HG03432 (cell line): ENCODE results near the gene TM7SF2.
"Not testable (repeated sequence)": the region's sequence is repeated elsewhere in the genome, so short reads cannot be mapped to it uniquely, and the experiment has no call there.

Experiments used
- ATAC-seq: cut with Tn5 transposase; IDR thresholded peaks from one replicate; pipeline ENCODE4 v1.9.1; 2021; ENCODE audit warnings: mild to moderate bottlenecking, moderate library complexity; ENCODE audit not compliant: unreplicated experiment

Gene TM7SF2

DNA sequence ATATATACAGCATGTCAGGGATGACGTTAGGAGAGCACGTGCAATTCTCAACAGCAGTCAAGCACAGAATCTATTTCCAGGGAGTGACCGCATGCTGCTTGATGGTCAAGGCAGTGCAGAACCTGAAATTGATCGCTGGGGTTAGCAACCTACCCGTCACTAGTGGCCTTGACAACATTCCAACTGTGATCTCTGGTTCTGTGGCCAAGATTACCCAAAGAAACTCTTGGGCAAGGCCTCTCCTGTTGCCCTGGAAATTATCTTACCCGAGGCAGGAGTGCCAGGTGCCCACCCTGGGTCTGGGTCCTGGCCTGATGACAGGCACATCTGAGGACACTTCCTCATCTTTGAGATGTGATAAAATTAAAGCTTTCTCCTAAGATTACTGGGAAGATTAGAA is 2.2 kb downstream of the TM7SF2 start:
- ATAC-seq = no peak

DNA sequence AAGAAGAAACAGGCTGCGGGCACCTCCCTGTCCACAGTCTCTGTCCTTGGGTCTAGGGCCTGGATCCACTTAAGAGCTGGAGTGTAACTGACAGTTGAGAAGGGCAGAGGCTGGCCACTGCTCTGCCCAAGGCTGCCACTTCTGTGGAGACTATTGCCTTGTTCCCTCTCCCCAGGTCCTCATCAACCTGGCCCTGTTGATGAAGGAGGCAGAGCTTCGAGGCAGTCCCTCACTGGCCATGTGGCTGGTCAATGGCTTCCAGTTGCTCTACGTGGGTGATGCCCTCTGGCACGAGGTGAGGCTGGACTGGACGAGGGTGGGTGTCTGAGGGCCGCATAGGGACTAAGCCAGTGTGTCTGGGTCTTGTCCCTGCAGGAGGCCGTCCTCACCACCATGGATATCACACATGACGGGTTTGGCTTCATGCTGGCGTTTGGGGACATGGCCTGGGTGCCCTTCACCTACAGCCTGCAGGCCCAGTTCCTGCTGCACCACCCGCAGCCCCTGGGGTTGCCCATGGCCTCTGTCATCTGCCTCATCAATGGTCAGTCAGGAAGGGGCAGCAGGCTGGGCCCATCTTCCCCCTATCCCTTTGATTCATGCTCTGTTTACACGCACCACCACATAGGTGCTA is 3.0 kb downstream of the TM7SF2 start:
- ATAC-seq = no peak

DNA sequence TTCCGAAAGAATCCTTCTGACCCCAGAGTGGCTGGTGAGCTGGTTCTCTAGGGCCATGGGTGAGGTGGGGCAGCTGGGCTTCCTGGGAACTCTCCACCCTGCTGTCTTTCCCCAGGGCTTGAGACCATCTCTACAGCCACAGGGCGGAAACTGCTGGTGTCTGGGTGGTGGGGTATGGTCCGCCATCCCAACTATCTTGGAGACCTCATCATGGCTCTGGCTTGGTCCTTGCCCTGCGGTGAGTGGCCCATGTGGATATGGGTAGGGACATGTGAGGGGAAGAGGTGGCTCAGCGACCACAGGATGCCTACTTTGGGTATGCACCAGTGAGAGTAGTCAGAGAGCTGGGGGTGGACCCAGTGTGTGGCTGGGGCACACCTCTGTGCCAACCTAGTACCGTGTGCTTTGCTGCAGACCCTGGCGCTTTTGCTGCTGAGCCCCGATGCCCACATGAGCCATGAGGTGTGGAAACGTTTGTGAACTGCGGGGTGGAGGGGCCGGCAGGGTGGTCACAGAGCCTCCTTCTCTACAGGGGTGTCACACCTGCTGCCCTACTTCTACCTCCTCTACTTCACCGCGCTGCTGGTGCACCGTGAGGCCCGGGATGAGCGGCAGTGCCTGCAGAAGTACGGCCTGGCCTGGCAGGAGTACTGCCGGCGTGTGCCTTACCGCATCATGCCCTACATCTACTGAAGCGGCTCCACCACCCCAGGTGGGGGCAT is 3.9 kb downstream of the TM7SF2 start:
- ATAC-seq = no peak

DNA sequence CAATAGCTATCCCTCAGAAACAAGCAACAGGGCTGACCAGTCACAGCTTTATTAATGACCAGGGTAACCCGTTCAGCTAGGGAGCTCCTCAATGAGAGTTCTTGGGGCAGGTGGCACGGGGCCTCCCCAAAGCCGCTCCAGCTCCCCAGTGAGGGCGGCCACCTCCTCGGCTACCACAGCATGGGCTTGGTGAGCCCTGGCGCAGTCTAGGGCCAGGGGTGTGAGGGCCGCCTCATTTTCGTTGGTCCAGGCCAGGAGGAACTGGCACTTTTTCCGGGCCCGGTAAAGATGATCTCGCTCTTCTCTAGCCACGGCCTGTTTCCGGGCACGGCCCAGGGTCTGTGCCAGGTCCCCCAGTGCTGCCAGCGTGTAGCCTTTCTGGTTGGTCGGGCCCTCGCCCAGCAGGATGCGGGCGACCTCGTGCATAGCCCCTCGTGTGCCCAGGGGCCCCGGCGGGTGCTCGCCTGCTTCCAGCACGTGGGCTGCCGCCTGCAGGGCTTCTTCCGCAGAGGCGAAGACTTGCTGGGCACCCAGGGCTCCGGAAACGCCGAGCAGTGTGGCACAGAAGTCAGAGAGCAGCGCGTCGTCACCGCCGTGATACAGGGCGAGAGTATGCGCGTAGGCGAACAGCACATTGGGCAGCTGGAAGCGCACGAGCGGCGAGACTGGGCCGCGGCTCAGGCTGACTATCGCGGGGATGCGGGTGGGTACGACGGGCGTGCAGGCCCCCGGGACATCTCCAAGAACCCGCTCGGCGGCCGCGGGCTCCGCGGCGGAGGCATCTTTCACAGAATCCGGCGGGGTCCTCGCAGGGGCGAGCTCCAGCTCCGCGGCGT is 4.9 kb downstream of the TM7SF2 start:
- peak; percentile 2 for ATAC-seq

DNA sequence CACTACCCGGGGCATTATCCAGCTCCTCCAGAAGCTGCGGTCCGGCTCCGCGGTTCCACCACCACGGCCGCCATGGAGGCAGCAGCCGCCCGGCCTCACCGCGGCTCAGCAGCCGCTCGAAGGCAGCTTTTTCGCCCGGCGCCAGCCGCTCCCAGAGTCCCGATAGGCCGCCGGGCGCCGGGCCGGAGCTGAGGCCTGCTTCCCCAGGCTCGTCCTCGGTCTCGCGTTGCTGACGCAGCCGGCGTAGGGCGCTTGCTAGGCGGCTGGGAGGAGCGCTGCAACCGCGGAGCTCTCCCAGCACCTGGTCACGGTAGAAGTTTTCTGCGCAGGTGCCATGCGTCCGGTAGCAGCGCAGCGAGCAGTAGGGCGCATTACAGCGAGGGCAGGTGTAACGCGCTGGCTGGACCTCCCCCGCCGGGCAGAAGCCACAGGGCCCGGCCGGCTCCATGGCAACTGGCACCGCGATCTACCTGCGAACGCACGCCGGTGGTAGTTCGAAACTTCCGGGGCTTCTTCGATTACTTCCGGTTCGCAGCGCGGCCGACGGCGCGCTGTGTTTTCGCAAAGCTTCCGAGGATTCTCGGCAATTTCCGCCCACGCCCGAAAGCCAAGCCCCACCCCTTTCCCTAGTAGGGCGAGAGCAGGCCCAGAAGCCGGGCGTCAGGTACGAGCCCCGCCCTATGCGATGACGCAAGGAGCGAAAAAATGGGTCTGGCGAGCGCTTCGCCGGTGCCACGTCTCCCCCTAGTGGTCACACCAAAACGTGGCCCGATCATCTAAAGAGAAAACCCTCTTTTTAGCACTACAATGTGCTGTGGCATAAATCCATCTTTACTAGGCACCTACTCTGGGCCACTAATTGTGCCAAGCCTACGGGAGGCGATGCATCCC is 5.8 kb downstream of the TM7SF2 start, which contains the start of gene ZNHIT2:
Gene ZNHIT2 (minus strand): TSS at position 496 of the 891 bp plus-strand sequence. CDS start 48 bp downstream, at position 448.
- peak; percentile 57 for ATAC-seq

DNA sequence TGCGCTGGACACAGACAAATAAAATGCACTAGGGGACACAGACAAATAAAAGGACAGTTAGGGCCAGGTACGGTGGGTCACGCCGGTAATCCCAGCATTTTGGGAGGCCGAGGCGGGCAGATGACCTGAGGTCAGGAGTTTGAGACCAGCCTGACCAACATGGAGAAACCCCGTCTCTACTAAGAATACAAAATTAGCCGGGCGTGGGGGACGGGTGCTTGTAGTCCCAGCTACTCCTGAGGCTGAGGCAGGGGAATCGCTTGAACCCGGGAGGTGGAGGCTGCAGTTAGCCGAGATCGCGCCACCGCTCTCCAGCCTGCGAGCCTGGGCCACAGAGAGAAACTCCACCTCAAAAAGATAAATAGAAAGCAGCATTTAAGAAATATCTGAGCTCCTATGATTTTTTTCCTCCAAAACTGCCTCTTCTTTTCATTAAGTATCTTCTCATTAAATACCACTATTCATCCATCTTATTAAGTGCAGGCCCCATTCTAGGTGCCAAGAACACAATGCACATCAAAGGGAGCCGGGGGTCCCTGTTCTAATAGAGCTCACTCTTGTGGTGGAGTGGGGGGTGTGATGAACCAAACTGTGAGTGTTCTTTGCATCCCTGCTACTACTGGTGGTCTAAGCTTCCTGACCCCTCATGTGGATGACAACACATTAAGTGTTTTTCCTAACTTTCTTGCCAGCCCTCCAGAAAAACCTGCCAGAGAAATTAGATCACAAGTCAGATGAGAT is 6.6 kb downstream of the TM7SF2 start:
- ATAC-seq = no peak

DNA sequence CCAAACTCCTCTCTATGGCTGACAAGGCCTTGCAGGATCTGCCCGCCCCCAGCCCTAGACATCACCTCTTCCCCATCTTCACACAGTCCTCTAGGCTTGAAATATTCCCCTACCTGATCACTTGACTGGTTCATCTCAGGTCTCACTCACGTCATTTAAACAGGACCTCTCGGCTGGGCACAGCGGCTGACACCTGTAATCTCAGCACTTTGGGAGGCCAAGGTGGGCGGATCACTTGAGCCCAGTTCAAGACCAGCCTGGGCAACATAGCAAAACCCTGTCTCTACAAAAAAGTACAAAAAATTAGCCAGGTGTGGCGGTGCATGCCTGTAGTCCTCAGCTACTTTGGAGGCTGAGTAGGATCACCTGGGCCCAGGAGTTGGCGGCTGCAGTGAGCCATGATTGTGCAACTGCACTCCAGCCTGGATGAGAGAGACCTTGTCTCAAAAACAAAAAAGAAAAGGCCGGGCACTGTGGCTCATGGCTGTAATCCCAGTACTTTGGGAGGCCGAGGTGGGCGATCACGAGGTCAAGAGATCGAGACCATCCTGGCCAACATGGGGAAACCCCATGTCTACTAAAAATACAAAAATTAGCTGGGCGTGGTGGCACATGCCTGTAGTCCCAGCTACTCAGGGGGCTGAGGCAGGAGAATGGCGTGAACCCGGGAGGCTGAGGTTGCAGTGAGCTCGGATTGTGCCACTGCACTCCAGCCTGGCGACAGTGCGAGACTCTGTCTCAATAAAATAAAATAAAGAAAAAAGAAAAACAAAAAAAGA is 7.4 kb downstream of the TM7SF2 start:
- not testable (repeated sequence) for ATAC-seq

DNA sequence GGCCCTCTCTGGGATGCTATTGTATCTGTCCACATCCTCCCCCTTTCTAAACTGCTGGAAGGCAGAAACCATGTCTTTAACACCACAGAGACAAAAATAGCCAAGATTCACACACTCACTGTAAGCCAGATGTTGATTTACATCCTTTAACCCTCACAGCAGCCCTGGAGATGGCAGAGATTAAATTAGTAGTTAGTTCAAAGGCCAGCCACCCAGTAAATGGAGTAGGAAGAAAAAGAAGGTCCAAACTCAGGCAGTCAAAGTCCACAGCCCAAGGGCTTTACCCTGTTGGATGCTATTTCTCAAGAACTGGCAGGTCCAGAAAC is 8.0 kb downstream of the TM7SF2 start:
- no peak for ATAC-seq

DNA sequence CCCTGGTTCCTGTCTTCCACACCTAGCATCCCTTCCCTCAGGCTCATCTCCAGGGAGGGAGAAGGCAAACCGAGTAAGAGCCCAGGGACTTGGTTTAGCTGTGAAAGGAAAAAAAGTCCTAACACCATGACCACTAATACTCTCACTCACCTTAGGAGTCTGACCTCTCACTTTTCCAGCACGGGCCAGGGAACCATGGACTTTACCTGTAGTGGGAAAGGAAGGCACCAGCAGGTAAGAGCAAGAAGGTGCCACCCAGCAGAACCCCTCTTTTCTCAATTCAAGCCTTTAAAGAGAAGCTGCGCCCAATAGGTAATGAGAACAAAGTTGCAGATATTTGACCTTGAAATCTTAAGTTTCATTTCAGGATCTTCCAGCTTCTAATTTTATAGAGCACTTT is 9.2 kb downstream of the TM7SF2 start:
- ATAC-seq = no peak

DNA sequence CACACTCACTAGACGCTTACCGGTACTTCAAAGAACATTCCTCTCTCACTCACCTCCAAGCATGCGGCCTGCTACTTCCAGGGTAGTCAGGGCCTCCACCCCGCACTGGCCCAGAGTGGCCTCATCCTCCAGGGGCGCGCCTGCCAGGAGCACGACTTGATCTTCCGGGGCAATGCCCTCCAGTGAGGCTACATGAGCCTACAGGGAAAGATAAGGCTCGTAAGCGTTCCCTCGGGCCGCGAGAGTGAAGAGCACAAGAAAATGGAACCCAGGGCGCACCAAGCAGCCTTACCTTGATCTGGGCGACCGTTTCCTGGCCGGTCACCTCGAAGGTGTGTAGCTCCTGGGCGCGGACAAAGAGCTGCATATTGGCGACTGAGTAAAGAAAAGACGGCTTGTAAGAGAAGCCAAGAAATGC is 9.8 kb downstream of the TM7SF2 start:
- no peak for ATAC-seq

DNA sequence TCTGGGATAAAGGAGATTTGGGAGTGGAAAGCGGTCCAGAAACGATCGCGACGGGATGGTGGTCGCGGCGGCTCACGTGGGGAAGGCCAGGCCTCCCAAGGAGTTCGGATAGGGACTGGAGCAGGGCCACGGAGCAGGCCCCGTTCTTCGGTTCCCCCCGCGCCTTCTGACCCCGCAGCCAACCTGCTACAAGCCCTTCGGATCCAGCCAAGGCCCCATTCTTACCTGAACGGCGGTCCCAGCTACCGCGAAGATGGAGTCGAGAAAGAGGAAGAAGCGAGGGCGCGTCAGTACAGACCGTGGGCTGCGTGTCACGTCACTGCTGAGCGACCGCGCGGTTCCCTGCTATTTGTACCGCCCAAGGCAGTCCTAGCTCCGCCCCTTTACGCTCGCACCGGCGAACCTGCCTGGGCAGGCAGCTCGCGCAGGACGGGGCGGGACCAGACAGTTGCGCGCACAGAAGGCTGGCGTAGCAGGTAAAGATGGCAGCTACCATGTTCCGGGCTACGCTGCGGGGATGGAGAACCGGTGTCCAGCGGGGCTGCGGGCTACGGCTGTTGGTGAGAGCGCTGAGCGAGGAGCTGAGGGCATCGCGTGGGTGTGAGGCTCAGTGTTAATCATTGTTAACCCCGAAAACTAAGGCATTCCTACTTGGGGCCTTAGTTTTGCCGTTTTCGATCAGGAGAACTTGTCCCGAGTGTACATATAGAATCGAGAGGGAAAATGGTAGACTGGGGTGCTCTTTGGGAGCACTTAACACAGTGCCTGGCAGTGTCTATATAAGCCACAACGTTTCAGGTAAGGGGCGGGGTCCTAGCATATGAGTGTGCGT is 10.4 kb downstream of the TM7SF2 start, which contains the start of the genes FAU and MRPL49:
Gene FAU (minus strand): TSS at position 270 of the 832 bp plus-strand sequence. CDS start 321 bp downstream, outside the sequence.
Gene MRPL49 (plus strand): TSS at position 457 of the 832 bp plus-strand sequence. CDS start 26 bp downstream, at position 483.
- ATAC-seq = peak; percentile 71

DNA sequence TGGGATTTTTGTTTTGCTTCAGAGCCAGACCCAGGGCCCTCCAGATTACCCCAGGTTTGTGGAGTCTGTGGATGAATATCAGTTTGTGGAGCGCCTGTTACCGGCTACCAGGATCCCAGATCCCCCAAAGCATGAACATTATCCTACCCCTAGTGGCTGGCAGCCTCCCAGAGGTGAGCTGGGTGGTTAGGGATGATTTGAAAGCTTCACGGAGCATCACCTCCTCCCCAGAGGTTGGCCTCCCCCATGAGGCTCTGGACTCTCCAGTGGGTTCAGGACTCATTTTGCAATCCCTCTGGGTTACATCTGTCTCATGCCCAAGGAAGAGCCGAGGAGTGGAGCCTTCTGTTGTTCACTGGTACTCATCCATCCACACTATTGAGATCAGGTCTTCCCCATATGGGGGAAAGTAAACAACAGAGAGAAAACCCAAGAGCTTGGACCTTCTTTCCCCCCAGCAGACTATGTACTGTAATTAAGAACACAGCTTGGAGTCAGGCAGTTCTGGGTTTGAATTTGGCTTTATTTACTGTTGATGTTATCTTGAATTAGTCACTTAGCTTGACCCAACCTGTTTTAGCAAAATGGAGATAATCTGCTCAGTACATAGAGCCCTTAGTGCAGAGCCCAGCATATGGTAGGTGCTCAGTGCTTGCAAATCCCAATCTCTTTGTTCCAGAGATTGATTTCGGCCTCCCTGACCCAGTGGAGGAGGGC is 13.0 kb downstream of the TM7SF2 start:
- no peak for ATAC-seq

DNA sequence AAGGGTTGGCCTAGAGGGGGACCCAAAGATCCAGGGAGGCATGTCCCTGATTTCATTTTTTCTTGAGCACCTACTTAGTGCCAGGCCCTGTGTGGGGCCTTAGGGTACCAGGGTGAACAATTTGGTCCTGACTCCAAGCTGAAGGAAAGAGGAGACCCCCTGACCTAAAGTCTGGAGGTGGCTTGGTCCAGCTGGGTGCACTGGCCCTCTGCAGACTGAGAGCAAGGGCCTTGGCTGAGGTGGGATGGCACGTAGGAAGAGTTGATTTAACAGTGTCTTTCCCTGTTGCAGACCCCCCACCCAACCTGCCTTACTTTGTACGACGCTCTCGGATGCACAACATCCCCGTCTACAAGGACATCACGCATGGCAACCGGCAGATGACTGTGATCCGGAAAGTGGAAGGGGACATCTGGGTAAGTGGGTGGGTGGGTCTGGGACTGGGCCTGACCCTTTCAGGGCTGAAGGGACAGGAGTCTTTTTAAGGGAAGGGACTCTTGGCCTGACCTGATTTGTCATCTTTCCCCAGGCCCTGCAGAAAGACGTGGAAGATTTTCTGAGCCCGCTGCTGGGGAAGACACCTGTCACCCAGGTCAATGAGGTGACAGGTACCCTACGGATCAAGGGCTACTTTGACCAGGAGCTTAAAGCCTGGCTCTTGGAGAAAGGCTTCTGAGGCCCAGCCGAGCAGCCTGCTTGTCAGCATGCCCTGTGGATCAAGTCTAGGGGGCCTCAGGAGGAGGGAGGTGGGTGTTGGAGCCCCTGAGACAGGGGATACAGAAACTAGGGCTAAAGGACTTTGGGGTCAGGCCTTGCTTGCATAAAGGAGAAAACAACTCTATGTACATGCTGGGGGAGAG is 13.8 kb downstream of the TM7SF2 start:
- ATAC-seq = no peak

DNA sequence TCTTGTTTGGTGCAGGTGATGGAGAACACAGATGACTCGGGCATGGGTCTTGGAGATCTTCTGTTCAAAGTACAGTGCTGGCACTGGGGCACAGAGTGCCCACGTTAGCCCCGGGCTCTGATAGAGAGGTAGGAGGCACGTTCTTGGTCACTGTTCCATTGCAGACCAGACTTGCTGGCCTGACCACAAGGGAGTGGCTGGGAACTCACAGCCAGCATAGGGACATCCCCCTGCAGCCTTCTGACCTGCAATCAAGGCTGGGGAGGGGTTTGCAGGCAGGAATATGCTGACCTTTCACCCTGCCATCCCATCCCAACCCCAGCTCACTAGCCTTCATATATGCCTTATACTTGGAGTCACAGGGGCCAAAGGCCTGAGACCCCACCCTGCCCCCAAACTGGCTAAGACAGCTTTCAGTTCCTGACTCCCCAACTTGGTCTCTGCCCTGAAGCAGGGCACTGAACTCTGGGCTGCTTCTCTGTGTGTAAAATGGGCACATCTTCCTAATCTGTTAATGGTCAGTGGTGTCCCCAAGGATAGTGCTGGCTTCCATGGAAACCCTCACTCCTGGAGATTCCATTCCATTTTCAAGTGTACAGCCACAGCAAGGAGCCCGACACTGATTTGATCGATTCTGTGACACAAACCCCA is 15.1 kb downstream of the TM7SF2 start:
- no peak for ATAC-seq

DNA sequence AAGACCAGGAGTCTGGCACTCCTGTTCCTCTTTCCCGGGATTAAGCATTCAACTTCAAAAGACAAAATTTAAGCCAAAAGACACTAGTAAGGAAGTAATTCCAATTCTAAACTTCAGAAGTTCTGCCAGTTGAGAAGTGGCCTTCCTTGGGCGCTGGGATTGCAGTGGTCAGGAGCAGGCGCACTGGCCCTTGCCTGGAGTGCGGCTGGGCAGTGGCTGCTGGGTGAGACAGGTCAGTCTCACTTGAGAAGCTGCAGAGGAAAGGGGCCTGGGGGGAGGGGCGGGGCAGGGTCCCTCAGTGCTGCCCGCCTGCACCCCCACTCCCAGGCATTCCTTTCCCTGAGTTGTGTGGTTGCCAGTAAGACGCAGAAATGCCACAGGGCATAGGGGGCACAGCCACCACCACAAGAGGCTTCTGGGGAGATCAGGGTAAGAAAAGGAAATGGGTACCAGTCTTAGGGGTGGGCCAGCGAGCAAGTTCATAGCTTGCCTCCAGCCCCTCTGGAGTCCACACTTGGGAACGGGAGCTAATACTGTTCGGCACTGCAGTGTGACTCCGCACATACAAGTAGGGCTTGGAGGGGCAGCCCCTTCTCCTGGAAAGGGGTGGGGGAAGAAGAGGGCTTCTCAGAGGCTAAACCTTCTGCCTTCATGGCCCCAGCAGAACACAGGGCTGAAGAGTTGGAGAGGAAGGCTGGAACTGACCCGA is 16.0 kb downstream of the TM7SF2 start:
- no peak for ATAC-seq
